HAP-1 (cell line): ENCODE results near the gene VPS9D1.
"Not testable (repeated sequence)": the region's sequence is repeated elsewhere in the genome, so short reads cannot be mapped to it uniquely, and the experiment has no call there.

ENCODE experiments used
- DNase-seq, 2 experiments: peaks; one replicate each; pipeline ENCODE4 v3.0.0-alpha.2; 2016 to 2020; ENCODE audit warnings: low spot score in 2 of 2
- H3K27me3 ChIP-seq: fragments of 250-450 bp; sonication (Bioruptor Pico); 2 replicates; pipeline ENCODE4 v1.5.1; 2020; ENCODE audit warnings: low read depth, mild to moderate bottlenecking, moderate library complexity
- H3K36me3 ChIP-seq: fragments of 250-450 bp; sonication (Bioruptor Pico); replicated peaks from 2 replicates; pipeline ENCODE4 v1.5.1; 2020; ENCODE audit warnings: mild to moderate bottlenecking
- H3K4me1 ChIP-seq: fragments of 250-450 bp; sonication (Bioruptor Pico); 2 replicates; pipeline ENCODE4 v1.5.1; 2020; ENCODE audit warnings: mild to moderate bottlenecking
- H3K4me3 ChIP-seq: fragments of 250-450 bp; sonication (Bioruptor Pico); 2 replicates; pipeline ENCODE4 v1.5.1; 2020; ENCODE audit warnings: mild to moderate bottlenecking, moderate library complexity
- H3K9me3 ChIP-seq: fragments of 250-450 bp; sonication (Bioruptor Pico); 2 replicates; pipeline ENCODE4 v1.5.1; 2020; ENCODE audit warnings: mild to moderate bottlenecking, moderate library complexity
- in situ Hi-C: fragments of 300-500 bp; cut with MboI; formaldehyde crosslinking; loops from 3 replicates; pipeline ENCODE4 v1.14.3; 2020; ENCODE audit warnings: low sequenced_read_pairs, inconsistent platforms, mixed read lengths

Gene VPS9D1

GRCh38 chr16:89710709-89711564, 9.8 kb downstream of the VPS9D1 start:
- H3K4me3 ChIP-seq, result no peak overlapping the region
- no peaks in the 10 kb centered on the region for H3K9me3 ChIP-seq
- peaks cover 30% of the 10 kb centered on the region for H3K36me3 ChIP-seq
- in situ Hi-C loops, result no loop called here
- no peaks in the 10 kb centered on the region for H3K27me3 ChIP-seq
- no peak for DNase-seq
- peaks cover 6% of the 10 kb centered on the region; the same call in 1 of the 2 replicates for H3K4me1 ChIP-seq

GRCh38 chr16:89709716-89710432, 10.8 kb downstream of the VPS9D1 start:
- H3K27me3 ChIP-seq, result no peaks in the 10 kb centered on the region
- no peak for DNase-seq
- no peak overlapping the region for H3K4me3 ChIP-seq
- H3K4me1 ChIP-seq, result peaks cover 6% of the 10 kb centered on the region; the same call in 1 of the 2 replicates
- in situ Hi-C loops, result no loop called here
- peaks cover 23% of the 10 kb centered on the region for H3K36me3 ChIP-seq
- H3K9me3 ChIP-seq, result no peaks in the 10 kb centered on the region

- Histone ChIP-seq H3K9me3 (no peaks in the 10 kb centered on the region), H3K36me3 (peaks cover 16% of the 10 kb centered on the region), H3K27me3 (no peaks in the 10 kb centered on the region), H3K4me3 (no peak overlapping the region), H3K4me1 (peaks cover 6% of the 10 kb centered on the region; the same call in 1 of the 2 replicates)
- in situ Hi-C loops, result no loop called here
- DNase-seq, result no peak
Observed at GRCh38 chr16:89709166-89709565, 11.5 kb downstream of the VPS9D1 start.

- peaks cover 9% of the 10 kb centered on the region for H3K36me3 ChIP-seq
- no peak overlapping the region for H3K4me3 ChIP-seq
- no peak for DNase-seq
- H3K4me1 ChIP-seq, result peaks cover 6% of the 10 kb centered on the region; the same call in 1 of the 2 replicates
- no peaks in the 10 kb centered on the region for H3K9me3 ChIP-seq
- in situ Hi-C loops, result no loop called here
- H3K27me3 ChIP-seq, result no peaks in the 10 kb centered on the region
Observed at GRCh38 chr16:89708481-89708931, 12.2 kb downstream of the VPS9D1 start.

- H3K36me3 ChIP-seq, result peaks cover under 1% of the 10 kb centered on the region
- DNase-seq, result no peak
- H3K4me3 ChIP-seq, result no peak overlapping the region
- no peaks in the 10 kb centered on the region for H3K9me3 ChIP-seq
- in situ Hi-C loops, result no loop called here
- peaks cover 4% of the 10 kb centered on the region; the same call in 1 of the 2 replicates for H3K4me1 ChIP-seq
- no peaks in the 10 kb centered on the region for H3K27me3 ChIP-seq
Observed at GRCh38 chr16:89707695-89708094, 13.0 kb downstream of the VPS9D1 start.

GRCh38 chr16:89706518-89707260, 14.0 kb downstream of the VPS9D1 start:
- no peaks in the 10 kb centered on the region for H3K9me3 ChIP-seq
- peaks cover 7% of the 10 kb centered on the region; the same call in 1 of the 2 replicates for H3K4me1 ChIP-seq
- no peaks in the 10 kb centered on the region for H3K36me3 ChIP-seq
- in situ Hi-C loops, result no loop called here
- H3K27me3 ChIP-seq, result no peaks in the 10 kb centered on the region
- DNase-seq, result no peak
- no peak overlapping the region for H3K4me3 ChIP-seq

GRCh38 chr16:89705006-89705405, 15.7 kb downstream of the VPS9D1 start:
- Histone ChIP-seq H3K4me3 (no peak overlapping the region), H3K27me3 (no peaks in the 10 kb centered on the region), H3K9me3 (no peaks in the 10 kb centered on the region), H3K4me1 (peaks cover 13% of the 10 kb centered on the region), H3K36me3 (no peaks in the 10 kb centered on the region)
- DNase-seq, result no peak
- in situ Hi-C loops, result no loop called here

GRCh38 chr16:89704281-89704680, 16.4 kb downstream of the VPS9D1 start:
- Histone ChIP-seq H3K9me3 (no peaks in the 10 kb centered on the region), H3K36me3 (peaks cover 4% of the 10 kb centered on the region; the same call in 1 of the 2 replicates), H3K27me3 (no peaks in the 10 kb centered on the region), H3K4me1 (peaks cover 17% of the 10 kb centered on the region), H3K4me3 (no peak overlapping the region)
- DNase-seq, result no peak
- in situ Hi-C loops, result no loop called here

GRCh38 chr16:89701425-89702406, 19.0 kb downstream of the VPS9D1 start, which contains the start of gene SPATA2L:
Gene SPATA2L (minus strand): TSS chr16:89701705. CDS start chr16:89701232, 473 bp downstream.
- in situ Hi-C loops, result no loop called here
- Histone ChIP-seq H3K4me1 (peaks cover 17% of the 10 kb centered on the region), H3K9me3 (no peaks in the 10 kb centered on the region), H3K36me3 (peaks cover 14% of the 10 kb centered on the region), H3K4me3 (peak within 1 kb of the TSS; percentile 76), H3K27me3 (no peaks in the 10 kb centered on the region)
- DNase-seq, result peak; percentile 96 to 99

GRCh38 chr16:89700649-89701424, 19.9 kb downstream of the VPS9D1 start:
- Histone ChIP-seq H3K9me3 (no peaks in the 10 kb centered on the region), H3K36me3 (peaks cover 17% of the 10 kb centered on the region), H3K4me3 (peak overlapping the region; percentile 76), H3K27me3 (no peaks in the 10 kb centered on the region), H3K4me1 (peaks cover 13% of the 10 kb centered on the region)
- peak in 1 of 2 experiments; percentile 68 for DNase-seq
- in situ Hi-C loops, result no loop called here

GRCh38 chr16:89700100-89700648, 20.5 kb downstream of the VPS9D1 start:
- H3K4me3 ChIP-seq, result peak overlapping the region; percentile 76
- DNase-seq, result peak; percentile 98 to 100
- no peaks in the 10 kb centered on the region for H3K9me3 ChIP-seq
- H3K36me3 ChIP-seq, result peaks cover 23% of the 10 kb centered on the region
- peaks cover 13% of the 10 kb centered on the region for H3K4me1 ChIP-seq
- in situ Hi-C loops, result no loop called here
- no peaks in the 10 kb centered on the region for H3K27me3 ChIP-seq

GRCh38 chr16:89699629-89700099, 21.0 kb downstream of the VPS9D1 start:
- H3K4me3 ChIP-seq, H3K27me3 ChIP-seq, DNase-seq, H3K9me3 ChIP-seq, in situ Hi-C loops: not testable (repeated sequence)
- Histone ChIP-seq H3K4me1 (peaks cover 13% of the 10 kb centered on the region), H3K36me3 (peaks cover 27% of the 10 kb centered on the region)
